HG03196 (cell line): ENCODE results near the gene PCNP.
"Not testable (repeated sequence)": the region's sequence is repeated elsewhere in the genome, so short reads cannot be mapped to it uniquely, and the experiment has no call there.

Source experiments
- ATAC-seq: cut with Tn5 transposase; IDR thresholded peaks from one replicate; pipeline ENCODE4 v1.9.1; 2021; ENCODE audit not compliant: unreplicated experiment

The PCNP gene

DNA sequence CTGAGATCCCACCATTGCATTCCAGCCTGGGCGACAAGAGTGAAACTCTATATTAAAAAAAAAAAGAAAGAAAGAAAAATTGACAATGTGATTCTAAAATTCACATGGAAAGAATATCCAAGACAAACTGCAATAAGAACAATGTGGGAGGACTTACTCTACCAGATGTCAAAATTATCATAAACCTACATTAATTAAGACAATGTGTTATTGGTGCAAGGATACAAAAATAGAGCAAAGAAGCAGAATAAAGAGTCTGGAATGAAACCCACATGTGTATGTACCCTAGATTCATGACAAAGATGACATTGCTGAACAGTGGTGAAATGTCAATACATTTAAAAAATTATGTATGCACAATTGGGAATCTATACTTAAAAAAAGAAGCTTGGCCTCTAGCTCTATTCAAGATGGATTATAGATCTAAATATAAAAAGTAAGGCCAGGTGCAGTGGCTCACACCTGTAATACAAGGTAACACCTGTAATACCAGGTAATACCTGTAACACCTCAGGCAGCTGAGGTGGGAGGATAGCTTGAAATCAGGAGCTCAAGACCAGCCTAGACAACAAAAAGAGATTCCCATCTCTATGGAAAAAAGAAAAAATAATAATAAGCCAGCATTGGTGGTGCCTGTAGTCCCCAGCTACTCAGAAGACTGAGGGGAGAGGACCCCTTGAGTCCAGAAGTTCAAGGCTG, 57.3 kb downstream of the PCNP start:
- no peak for ATAC-seq

DNA sequence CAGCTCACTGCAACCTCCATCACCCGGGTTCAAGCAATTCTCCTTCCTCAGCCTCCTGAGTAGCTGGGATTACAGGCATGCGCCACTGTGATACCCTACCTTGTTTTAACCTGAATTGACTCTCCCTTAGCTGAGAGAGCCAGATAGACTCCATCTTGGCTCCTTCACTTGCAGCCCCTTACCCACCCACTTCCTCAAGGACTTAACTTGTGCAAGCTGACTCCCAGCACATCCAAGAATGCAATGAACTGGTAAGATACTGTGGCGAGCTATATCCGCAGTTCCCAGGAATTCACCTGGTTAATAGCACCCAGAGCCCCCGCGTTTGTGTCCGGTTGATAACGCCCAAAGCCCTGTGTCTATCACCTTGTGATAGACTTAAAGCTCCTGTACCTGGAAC, 58.0 kb downstream of the PCNP start:
- not testable (repeated sequence) for ATAC-seq

DNA sequence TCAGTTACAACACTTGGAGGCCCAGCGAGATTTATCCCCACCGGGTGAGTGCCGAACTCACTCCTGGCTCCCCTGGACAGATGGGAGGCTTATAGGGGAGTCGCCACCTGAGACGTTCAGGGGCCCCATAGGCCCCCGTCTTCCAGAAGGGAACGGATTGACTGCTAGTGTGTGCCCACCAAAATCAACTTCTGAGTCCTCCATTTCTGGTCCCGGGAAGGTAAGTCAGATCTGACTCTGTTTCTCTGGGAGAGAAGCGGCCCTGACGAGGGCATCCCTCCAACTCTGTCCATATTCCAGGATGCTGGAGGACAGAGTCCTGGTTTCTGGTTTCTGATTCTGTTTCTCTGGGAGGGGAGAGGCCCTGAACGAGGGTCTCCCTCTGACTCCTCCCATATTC, 58.6 kb downstream of the PCNP start:
- no peak for ATAC-seq

DNA sequence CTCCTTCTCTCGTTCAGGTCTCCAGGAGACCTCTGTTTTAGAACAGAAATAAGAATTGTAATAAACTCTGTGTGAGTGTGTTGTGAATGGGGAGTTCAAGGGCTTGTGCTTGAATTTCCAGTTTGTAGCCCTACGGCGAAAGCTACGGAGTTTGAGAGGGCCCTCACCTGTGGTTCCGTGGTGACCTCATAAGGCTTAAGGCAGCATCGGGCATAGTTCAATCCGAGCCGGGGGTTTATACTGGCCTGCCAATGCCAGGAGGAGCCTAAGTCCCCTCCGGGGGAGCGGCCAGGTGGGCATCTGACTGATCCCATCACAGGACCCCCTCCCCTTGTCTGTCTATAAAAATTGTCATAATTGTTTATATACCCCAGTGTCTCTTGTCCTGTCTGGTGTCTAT, 59.2 kb downstream of the PCNP start:
- ATAC-seq: no peak

DNA sequence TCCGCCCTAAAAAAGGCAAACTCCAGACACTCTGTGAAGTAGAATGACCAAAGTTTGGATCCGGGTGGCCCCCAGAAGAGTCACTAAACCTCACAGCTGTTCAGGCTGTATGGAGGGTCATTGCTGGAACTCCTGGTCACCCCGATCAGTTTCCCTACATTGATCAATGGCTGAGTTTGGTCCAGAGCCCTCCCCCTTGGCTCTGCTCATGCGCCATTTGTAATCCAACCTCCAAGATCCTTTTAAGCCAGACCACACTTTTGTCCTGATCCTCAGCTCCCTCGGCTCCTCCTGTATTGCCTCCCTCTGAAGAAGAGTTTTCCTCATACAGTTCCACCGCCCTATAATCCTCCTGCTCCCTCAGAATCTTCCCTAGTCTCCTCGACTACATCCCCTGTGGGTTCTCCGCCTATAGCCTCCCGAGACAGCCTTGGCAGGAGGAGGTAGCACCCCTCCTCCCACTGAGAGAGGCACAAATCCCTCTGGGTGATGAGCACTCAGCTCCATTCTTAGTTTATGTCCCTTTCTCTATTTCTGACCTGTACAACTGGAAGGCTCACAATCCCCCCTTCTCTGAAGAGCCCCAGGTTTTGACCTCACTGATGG, 60.7 kb downstream of the PCNP start:
- no peak for ATAC-seq

DNA sequence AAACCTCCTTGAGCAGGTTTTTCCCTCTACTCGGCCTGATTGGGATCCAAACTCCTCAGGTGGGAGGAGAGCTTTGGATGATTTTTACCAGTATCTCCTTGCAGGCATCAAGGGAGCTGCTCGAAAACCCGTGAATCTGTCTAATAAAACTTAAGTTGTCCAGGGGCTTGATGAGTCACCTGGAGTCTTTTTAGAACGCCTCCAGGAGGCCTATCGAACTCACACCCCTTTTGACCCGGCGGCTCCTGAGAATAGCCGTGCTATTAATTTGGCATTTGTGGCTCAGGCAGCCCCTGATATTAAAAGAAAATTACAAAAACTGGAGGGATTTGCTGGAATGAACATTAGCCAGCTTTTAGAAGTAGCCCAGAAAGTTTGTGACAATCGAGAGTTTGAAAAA, 61.4 kb downstream of the PCNP start:
- ATAC-seq: no peak

DNA sequence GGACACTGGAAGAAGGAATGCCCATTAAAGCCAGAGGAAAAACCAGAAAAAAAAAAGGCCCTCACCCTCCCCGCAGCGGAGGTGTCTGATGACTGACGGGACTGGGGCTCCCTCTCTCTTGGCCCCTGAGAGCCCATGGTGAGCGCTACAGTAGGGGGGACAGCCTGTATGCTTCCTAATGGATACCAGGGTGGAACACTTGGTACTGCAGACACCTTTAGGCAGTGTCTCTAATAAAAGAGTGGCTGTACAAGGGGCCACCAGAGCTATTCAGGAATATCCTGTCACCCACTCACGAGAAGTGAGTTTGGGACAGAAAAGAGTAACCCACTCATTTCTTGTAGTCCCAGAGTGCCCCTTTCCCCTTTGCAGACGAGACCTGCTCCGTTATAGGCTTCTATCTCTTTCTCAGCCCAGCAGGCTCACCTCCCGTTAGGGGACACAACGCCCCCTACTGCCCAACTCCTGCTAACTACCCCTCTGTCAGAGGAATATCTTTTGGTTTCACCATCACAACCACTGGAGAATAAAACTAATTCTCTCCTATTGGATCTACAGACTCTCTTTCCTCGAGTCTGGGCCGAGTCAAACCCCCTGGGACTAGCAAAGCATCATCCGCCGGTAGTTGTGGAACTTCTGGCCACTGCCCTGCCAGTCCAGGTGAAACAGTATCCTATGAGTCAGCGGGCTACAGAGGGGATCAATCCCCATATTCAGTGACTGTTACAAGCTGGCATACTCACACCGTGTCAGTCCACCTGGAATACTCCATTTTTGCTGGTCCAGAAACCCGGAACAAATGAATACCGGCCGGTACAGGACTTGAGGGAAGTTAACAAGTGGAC, 62.2 kb downstream of the PCNP start:
- ATAC-seq: no peak

DNA sequence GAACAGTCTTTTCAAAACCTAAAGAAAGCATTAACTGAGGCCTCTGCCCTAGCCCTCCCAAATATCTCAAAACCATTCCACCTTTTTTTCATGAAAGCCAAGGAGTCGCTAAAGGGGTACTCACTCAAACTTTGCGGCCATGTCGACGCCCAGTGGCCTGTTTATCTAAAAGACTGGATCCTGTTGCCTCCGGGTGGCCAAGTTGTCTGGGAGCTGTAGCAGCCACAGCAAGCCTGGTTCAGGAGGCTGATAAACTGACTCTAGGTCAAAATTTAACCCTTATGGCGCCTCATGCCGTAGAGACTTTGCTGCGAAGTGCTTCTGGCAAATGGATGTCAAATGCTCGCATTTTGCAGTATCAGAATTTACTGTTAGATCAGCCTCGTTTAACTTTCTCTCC, 63.5 kb downstream of the PCNP start:
- no peak for ATAC-seq

DNA sequence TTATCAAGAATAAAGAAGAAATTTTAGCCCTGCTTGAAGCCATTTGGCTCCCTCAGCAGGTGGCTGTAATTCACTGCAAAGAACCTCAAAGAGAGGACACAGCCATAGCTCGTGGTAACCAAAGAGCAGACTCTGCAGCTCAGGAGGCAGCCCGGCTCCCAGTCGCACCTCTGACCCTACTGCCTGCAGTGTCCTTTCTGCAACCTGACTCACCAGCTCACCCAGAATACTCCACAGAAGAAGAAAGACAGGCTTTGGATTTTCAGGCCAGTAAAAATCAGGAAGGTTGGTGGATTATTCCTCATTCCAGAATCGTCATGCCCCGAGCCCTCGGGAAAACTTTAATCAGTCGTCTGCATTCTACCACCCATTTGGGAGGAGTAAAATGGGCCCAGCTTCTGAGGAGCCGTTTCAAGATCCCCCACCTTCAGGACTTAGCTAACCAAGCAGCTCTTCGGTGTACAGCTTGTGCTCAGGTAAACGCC, 64.3 kb downstream of the PCNP start:
- ATAC-seq: no peak

DNA sequence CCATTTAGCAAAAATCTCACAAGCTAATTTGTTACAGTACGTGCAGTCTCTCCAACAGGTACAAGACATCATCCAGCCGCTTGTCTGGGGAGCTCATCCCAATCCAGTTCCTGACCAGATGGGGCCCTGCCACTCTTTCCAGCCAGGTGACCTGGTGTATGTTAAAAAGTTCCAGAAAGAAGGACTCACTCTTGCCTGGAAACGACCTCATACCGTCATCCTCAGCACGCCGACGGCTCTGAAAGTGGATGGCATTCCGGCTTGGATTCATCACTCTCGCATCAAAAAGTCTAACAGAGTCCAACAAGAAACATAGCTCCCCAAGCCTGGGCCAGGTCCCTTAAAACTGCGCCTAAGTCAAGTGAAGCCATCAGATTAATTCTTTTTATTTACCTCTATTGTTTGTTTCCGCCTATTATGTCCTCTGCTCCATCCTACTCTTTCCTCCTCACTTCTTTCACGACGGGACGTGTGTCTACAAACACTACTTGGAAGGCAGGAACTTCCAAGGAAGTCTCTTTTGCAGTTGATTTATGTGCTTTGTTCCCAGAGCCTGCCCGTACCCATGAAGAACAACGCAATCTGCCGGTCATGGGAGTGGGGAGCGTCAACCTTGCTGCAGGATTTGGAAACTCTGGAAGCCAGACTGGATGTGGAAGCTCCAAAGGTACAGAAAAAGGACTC, 65.4 kb downstream of the PCNP start:
- ATAC-seq: no peak

DNA sequence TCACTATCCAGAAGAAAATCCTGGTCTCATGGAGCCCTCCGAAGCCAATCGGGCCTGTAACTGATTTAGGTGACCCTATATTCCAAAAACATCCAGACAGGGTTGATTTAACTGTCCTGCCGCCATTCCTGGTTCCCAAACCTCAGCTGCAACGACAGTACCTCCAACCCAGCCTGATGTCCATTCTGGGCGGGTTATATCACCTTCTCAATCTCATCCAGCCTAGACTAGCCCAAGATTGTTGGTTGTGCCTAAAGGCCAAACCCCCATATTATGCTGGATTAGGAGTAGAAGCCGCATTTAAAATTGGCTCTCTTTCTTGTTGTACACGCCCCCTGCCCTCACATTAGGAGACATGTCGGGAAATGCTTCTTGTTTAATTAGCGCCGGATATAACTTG, 66.3 kb downstream of the PCNP start:
- ATAC-seq: no peak

DNA sequence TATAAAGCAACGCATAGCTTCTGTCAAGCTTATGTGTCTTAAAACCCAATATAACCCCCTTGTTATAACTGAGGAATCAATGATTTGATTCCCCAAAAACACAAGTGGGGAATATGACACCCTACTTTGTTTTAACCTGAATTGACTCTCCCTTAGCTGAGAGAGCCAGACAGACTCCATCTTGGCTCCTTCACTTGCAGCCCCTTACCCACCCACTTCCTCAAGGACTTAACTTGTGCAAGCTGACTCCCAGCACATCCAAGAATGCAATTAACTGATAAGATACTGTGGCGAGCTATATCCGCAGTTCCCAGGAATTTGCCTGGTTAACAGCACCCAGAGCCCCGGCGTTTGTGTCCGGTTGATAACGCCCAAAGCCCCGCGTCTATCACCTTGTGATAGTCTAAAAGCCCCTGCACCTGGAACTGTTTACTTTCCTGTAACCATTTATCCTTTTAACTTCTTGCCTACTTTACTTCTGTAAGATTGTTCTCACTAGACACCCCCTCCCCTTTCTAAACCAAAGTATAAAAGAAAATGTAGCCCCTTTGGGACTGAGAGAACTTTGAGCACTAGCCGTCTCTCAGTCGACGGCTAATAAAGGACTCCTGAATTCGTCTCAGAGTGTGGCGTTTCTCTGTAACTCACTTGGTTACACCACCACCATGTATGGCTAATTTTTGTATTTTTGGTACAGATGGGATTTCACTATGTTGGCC, 67.6 kb downstream of the PCNP start:
- not testable (repeated sequence) for ATAC-seq

DNA sequence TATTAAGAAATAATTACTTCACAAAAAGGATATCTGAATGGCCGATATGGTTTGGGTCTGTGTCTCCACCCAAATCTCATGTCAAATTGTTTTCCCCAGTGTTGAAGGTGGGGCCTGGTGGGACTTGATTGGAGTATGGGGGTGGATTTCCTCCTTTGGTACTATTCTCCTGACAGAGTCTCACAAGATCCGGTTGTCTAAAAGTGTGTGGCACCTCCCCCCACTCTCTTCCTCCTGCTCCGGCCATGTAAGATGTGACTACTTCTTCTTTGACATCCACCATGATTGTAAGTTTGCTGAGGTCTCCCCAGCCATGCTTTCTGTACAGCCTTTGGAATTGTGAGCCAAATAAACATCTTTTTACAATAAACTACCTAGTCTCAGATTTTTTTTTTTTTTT, 68.5 kb downstream of the PCNP start:
- no peak for ATAC-seq

DNA sequence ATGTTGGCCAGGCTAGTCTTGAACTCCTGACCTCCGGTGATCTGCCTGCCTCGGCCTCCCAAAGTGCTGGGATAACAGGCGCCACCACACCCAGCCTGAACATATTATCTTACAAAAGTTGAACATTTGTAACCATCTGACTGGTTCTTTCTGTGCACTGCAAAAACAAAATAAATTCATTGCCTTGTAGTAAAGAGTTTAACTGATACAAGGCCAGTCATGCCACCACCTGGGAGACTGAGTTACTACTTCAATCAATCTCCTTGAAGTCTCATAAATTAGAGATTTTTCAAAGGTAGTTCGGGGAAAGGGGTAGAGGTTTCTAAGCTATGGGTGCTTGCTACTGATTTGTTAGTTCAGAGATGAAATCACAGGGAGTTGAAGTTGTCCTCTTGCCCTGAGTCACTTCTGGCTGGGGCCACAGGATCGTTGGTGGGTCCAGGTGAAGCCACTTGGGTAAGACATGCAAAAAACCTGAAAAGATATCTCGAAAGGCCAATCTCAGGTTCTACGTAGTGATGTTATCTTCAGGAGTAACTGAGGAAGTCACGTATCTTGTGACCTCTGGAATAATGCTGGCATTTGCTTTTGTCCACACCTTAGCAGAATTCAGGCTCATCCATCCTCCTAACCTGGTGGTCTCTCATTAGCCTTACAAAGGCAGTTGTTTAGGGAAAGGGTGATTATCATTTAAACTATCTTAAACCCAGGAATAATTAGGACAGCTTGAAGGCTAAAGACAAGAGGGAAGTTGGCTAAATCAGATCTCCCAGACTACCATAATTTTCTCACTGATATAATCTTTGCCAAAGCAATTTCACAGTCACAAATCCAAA, 69.2 kb downstream of the PCNP start:
- no peak for ATAC-seq
